Activated CD4-positive, alpha-beta T cell treated with anti-CD3 and anti-CD28 coated beads, Interleukin-2, amount 10 ng/mL, durations not matched to agents 24 days and 14 days (primary cell): ENCODE data around the gene AP5B1. TPM values are rescaled to one million over a fixed set of nuclear protein-coding genes. Genes with fewer than 3 reads are reported as not detected.
"Not testable (repeated sequence)": the region's sequence is repeated elsewhere in the genome, so short reads cannot be mapped to it uniquely, and the experiment has no call there.

Experiments used
- DNase-seq: peaks from one replicate; pipeline ENCODE4 v3.0.0; 2022
- H3K27ac Mint-ChIP-seq: one replicate; pipeline ENCODE4 v1.8.0; 2022; ENCODE audit warnings: mild to moderate bottlenecking, mixed read lengths
- H3K27me3 Mint-ChIP-seq: one replicate; pipeline ENCODE4 v1.8.0; 2022; ENCODE audit warnings: mixed read lengths
- H3K36me3 Mint-ChIP-seq: one replicate; pipeline ENCODE4 v1.8.0; 2022; ENCODE audit warnings: low read depth, mild to moderate bottlenecking, mixed read lengths
- H3K4me1 Mint-ChIP-seq: one replicate; pipeline ENCODE4 v1.8.0; 2021; ENCODE audit warnings: mixed read lengths
- H3K4me3 Mint-ChIP-seq: one replicate; pipeline ENCODE4 v1.8.0; 2022; ENCODE audit warnings: mild to moderate bottlenecking, moderate library complexity, mixed read lengths
- H3K9me3 Mint-ChIP-seq: one replicate; pipeline ENCODE4 v1.8.0; 2021; ENCODE audit warnings: mixed read lengths
- intact Hi-C: fragments of 100-400 bp; cut with micrococcal nuclease; formaldehyde crosslinking; loops from one replicate; pipeline ENCODE4 v1.15.1; 2023
- total RNA-seq: library from RNA; stranded (reverse); gene quantifications from 2 replicates; pipeline ENCODE4 v1.2.3, GENCODE V29; 2022

AP5B1 gene
- total RNA-seq, 1 donor from 2014 or later = 20.1 TPM

DNA sequence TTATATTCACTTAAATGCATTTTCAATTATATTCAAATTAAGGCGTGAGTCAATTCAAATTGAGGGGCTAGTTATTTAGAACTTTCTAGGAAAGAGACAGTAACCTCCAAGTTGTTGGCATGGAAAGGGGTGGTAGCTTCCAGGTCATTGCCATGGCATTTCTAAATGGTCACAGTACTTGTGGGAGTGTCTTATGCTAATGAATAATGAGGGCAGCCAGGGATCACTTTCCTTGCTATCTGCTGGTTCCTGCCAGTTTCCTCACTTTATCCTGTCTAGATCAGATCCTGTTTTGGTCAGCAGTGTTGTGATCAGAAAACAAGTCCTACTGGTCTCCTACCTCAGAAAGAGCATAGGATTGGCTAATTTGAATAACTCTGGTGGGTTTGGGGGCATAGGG lies 38.4 kb downstream of the AP5B1 start:
- no peaks in the 10 kb centered on the region for H3K4me1 Mint-ChIP-seq
- no peak overlapping the region for H3K4me3 Mint-ChIP-seq
- no peaks in the 10 kb centered on the region for H3K9me3 Mint-ChIP-seq
- no peak for DNase-seq
- peaks cover 21% of the 10 kb centered on the region for H3K27me3 Mint-ChIP-seq
- no peak overlapping the region for H3K27ac Mint-ChIP-seq
- intact Hi-C loops = no loop called here
- no peaks in the 10 kb centered on the region for H3K36me3 Mint-ChIP-seq

GRCh38 chr11:65741185-65741584 lies 39.6 kb downstream of the AP5B1 start:
- H3K36me3 Mint-ChIP-seq = no peaks in the 10 kb centered on the region
- H3K4me1 Mint-ChIP-seq = no peaks in the 10 kb centered on the region
- H3K27ac Mint-ChIP-seq = no peak overlapping the region
- no peak overlapping the region for H3K4me3 Mint-ChIP-seq
- H3K9me3 Mint-ChIP-seq = peaks cover 8% of the 10 kb centered on the region
- intact Hi-C loops = no loop called here
- peaks cover 19% of the 10 kb centered on the region for H3K27me3 Mint-ChIP-seq
- no peak for DNase-seq

DNA sequence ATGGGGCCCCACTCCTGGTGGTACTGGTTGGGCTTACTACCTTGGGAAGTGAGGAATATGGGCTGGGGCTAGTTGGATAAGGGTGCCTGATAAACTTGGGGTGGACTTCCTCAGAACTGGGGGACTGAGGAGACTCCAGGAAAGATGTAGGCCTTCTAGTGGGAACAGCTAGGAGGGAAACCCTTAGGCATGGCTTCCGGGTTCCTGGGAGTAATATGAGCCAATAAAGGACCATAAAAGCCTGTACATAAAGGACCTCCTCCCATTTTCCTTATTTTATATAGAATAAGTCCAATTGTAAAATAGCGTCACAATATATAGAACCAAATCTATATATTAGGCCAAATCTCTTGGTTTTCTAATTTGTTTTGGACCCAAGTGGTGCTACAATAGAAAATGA lies 41.8 kb downstream of the AP5B1 start:
- H3K36me3 Mint-ChIP-seq = no peaks in the 10 kb centered on the region
- H3K27ac Mint-ChIP-seq = no peak overlapping the region
- intact Hi-C loops = no loop called here

GRCh38 chr11:65736810-65737209 lies 44.0 kb downstream of the AP5B1 start:
- no peaks in the 10 kb centered on the region for H3K36me3 Mint-ChIP-seq
- H3K4me1 Mint-ChIP-seq = no peaks in the 10 kb centered on the region
- H3K4me3 Mint-ChIP-seq = no peak overlapping the region
- DNase-seq = no peak
- intact Hi-C loops = no loop called here
- no peak overlapping the region for H3K27ac Mint-ChIP-seq
- peaks cover 14% of the 10 kb centered on the region for H3K9me3 Mint-ChIP-seq
- H3K27me3 Mint-ChIP-seq = peaks cover 26% of the 10 kb centered on the region

More for the DNA sequence above, 41.8 kb downstream of the AP5B1 start:
- peaks cover 12% of the 10 kb centered on the region for H3K9me3 Mint-ChIP-seq
- H3K4me3 Mint-ChIP-seq = no peak overlapping the region
- DNase-seq = no peak
- peaks cover 16% of the 10 kb centered on the region for H3K27me3 Mint-ChIP-seq
- no peaks in the 10 kb centered on the region for H3K4me1 Mint-ChIP-seq

DNA sequence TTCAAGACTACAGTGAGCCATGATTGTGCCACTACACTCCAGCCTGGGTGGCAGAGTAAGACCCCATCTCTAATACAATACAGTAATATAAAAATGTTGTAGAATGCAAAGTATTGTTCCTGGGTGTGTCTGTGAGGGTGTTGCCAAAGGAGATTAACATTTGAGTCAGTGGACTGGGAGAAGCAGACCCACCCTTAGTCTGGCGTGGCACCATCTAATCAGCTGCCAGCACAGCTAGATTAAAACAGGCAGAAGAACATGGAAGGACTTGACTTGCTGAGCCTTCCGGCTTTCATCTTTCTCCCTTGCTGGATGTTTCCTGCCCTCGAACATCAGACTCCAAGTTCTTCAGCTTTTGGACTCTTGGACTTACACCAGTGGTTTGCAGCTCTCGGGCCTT lies 45.7 kb downstream of the AP5B1 start:
- H3K4me3 Mint-ChIP-seq, H3K4me1 Mint-ChIP-seq, DNase-seq, H3K36me3 Mint-ChIP-seq, H3K27ac Mint-ChIP-seq, intact Hi-C loops: not testable (repeated sequence)
- peaks cover 16% of the 10 kb centered on the region for H3K9me3 Mint-ChIP-seq
- H3K27me3 Mint-ChIP-seq = peaks cover 29% of the 10 kb centered on the region

- Mint-ChIP-seq H3K9me3 (peaks cover 4% of the 10 kb centered on the region), H3K27ac (no peak overlapping the region), H3K4me1 (no peaks in the 10 kb centered on the region), H3K36me3 (no peaks in the 10 kb centered on the region), H3K27me3 (peaks cover 17% of the 10 kb centered on the region), H3K4me3 (no peak overlapping the region)
- intact Hi-C loops = no loop called here
- no peak for DNase-seq
These were observed 50.3 kb downstream of the AP5B1 start for GRCh38 chr11:65730461-65730860.

DNA sequence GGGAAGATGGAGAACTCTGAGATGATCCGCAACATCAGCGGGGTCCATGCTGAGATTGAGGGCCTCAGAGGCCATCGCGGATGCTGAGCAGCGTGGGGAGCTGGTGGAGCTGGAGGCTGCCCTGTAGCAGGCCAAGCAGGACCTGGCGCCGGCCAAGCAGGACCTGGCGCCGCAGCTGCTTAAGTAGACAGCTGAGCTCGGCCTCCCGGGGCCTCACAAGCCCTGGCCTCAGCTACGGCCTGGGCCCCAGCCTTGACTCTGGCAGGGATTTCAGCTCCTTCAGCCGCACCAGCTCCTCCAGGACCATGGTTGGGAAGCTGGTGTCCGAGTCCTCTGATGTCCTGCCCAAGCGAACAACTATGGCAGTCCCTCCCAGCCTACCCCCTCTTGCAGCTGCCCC lies 52.9 kb downstream of the AP5B1 start:
- Mint-ChIP-seq H3K4me1 (no peaks in the 10 kb centered on the region), H3K9me3 (peaks cover 4% of the 10 kb centered on the region), H3K27me3 (peaks cover 16% of the 10 kb centered on the region), H3K27ac (no peak overlapping the region), H3K36me3 (no peaks in the 10 kb centered on the region), H3K4me3 (no peak overlapping the region)
- intact Hi-C loops = no loop called here
- DNase-seq = no peak

GRCh38 chr11:65726660-65727059 lies 54.1 kb downstream of the AP5B1 start:
- Mint-ChIP-seq H3K36me3 (no peaks in the 10 kb centered on the region), H3K27ac (no peak overlapping the region), H3K27me3 (peaks cover 9% of the 10 kb centered on the region), H3K9me3 (peaks cover under 1% of the 10 kb centered on the region), H3K4me1 (no peaks in the 10 kb centered on the region), H3K4me3 (no peak overlapping the region)
- DNase-seq = no peak
- intact Hi-C loops = no loop called here

Other genes with a start within 250 kb of the AP5B1 start
- gene LTBP3, start 222.6 kb downstream of the AP5B1 start, total RNA-seq = 94.9 and 96.9 TPM in 2 replicates
- 83.3 and 83.4 TPM in 2 replicates for gene ZNRD2, start 210.5 kb downstream of the AP5B1 start, total RNA-seq
- 39.1 and 42.4 TPM in 2 replicates for gene FAM89B, start 208.4 kb downstream of the AP5B1 start, total RNA-seq
- 167 and 173 TPM in 2 replicates for gene EHBP1L1, start 204.9 kb downstream of the AP5B1 start, total RNA-seq
- gene KCNK7, start 185.2 kb downstream of the AP5B1 start, total RNA-seq = 0.69 and 1.3 TPM in 2 replicates
- gene MAP3K11, start 166.8 kb downstream of the AP5B1 start, total RNA-seq = 89.1 and 90.7 TPM in 2 replicates
- gene PCNX3, start 165.2 kb downstream of the AP5B1 start, total RNA-seq = 52.0 and 55.1 TPM in 2 replicates
- 118 and 125 TPM in 2 replicates for gene SIPA1, start 142.9 kb downstream of the AP5B1 start, total RNA-seq
- gene RELA, start 118.1 kb downstream of the AP5B1 start, total RNA-seq = 95.7 and 98.2 TPM in 2 replicates
- gene KAT5, start 68.7 kb downstream of the AP5B1 start, total RNA-seq = 71.6 and 72.3 TPM in 2 replicates
- gene RNASEH2C, start 60.2 kb downstream of the AP5B1 start, total RNA-seq = 86.4 and 100.0 TPM in 2 replicates
- 0.07 TPM in 1 of 2 replicates, not detected in the other for gene OVOL1, start 6.1 kb upstream of the AP5B1 start, total RNA-seq
- 1.2 and 2.1 TPM in 2 replicates for gene SNX32, start 53.0 kb upstream of the AP5B1 start, total RNA-seq
- gene CFL1, start 77.2 kb upstream of the AP5B1 start, total RNA-seq = 1,047 and 1,065 TPM in 2 replicates
- gene MUS81, start 79.5 kb upstream of the AP5B1 start, total RNA-seq = 77.4 and 80.5 TPM in 2 replicates
- 8.4 and 9.1 TPM in 2 replicates for gene EFEMP2, start 91.8 kb upstream of the AP5B1 start, total RNA-seq
- gene CTSW, start 98.9 kb upstream of the AP5B1 start, total RNA-seq = 4.9 and 7.5 TPM in 2 replicates
- 91.0 and 95.7 TPM in 2 replicates for gene FIBP, start 107.5 kb upstream of the AP5B1 start, total RNA-seq
- 62.2 and 62.5 TPM in 2 replicates for gene CCDC85B, start 109.7 kb upstream of the AP5B1 start, total RNA-seq
- 32.1 and 32.9 TPM in 2 replicates for gene FOSL1, start 119.4 kb upstream of the AP5B1 start, total RNA-seq
- gene C11orf68, start 138.1 kb upstream of the AP5B1 start, total RNA-seq = 20.9 and 21.1 TPM in 2 replicates
- 113 and 117 TPM in 2 replicates for gene DRAP1, start 138.4 kb upstream of the AP5B1 start, total RNA-seq
- not detected in 2 replicates for gene TSGA10IP, start 164.5 kb upstream of the AP5B1 start, total RNA-seq
- 99.1 and 104 TPM in 2 replicates for gene SART1, start 180.8 kb upstream of the AP5B1 start, total RNA-seq
- 64.9 and 75.9 TPM in 2 replicates for gene EIF1AD, start 221.2 kb upstream of the AP5B1 start, total RNA-seq
- gene BANF1, start 221.5 kb upstream of the AP5B1 start, total RNA-seq = 291 and 298 TPM in 2 replicates
- gene CST6, start 231.0 kb upstream of the AP5B1 start, total RNA-seq = 0.45 and 1.5 TPM in 2 replicates
- gene CATSPER1, start 245.5 kb upstream of the AP5B1 start, total RNA-seq = 0.28 and 0.30 TPM in 2 replicates